WERI-Rb-1 (cell line): ENCODE results near the gene KCNN4.
"Not testable (repeated sequence)": the region's sequence is repeated elsewhere in the genome, so short reads cannot be mapped to it uniquely, and the experiment has no call there.

Experiments
- DNase-seq: peaks from one replicate; pipeline ENCODE4 v3.0.0-alpha.2; 2020
- H3K27ac ChIP-seq: fragments of 250-450 bp; sonication (Bioruptor Pico); 2 replicates; pipeline ENCODE4 v1.5.1; 2020; ENCODE audit warnings: mild to moderate bottlenecking, moderate library complexity
- H3K27me3 ChIP-seq: fragments of 250-450 bp; sonication (Bioruptor Pico); 2 replicates; pipeline ENCODE4 v1.5.1; 2021; ENCODE audit warnings: mild to moderate bottlenecking, low read depth, moderate library complexity; ENCODE audit not compliant: insufficient read depth, severe bottlenecking
- H3K36me3 ChIP-seq: fragments of 250-450 bp; sonication (Bioruptor Pico); 2 replicates; pipeline ENCODE4 v1.5.1; 2020; ENCODE audit warnings: mild to moderate bottlenecking, moderate library complexity
- H3K4me3 ChIP-seq: 2 replicates; pipeline ENCODE4 v1.5.1; 2011; ENCODE audit warnings: low read depth, mild to moderate bottlenecking, control low read depth, low read length
- H3K9me3 ChIP-seq: fragments of 250-450 bp; sonication (Bioruptor Pico); 2 replicates; pipeline ENCODE4 v1.5.1; 2021; ENCODE audit warnings: mild to moderate bottlenecking, moderate library complexity; ENCODE audit not compliant: severe bottlenecking
- TF ChIP-seq, protein P1 (sequence below): IDR thresholded peaks from 2 replicates; pipeline ENCODE4 v1.5.1; 2011; ENCODE audit warnings: low read depth, mild to moderate bottlenecking, control low read depth, inconsistent platforms, low read length

KCNN4 gene

DNA sequence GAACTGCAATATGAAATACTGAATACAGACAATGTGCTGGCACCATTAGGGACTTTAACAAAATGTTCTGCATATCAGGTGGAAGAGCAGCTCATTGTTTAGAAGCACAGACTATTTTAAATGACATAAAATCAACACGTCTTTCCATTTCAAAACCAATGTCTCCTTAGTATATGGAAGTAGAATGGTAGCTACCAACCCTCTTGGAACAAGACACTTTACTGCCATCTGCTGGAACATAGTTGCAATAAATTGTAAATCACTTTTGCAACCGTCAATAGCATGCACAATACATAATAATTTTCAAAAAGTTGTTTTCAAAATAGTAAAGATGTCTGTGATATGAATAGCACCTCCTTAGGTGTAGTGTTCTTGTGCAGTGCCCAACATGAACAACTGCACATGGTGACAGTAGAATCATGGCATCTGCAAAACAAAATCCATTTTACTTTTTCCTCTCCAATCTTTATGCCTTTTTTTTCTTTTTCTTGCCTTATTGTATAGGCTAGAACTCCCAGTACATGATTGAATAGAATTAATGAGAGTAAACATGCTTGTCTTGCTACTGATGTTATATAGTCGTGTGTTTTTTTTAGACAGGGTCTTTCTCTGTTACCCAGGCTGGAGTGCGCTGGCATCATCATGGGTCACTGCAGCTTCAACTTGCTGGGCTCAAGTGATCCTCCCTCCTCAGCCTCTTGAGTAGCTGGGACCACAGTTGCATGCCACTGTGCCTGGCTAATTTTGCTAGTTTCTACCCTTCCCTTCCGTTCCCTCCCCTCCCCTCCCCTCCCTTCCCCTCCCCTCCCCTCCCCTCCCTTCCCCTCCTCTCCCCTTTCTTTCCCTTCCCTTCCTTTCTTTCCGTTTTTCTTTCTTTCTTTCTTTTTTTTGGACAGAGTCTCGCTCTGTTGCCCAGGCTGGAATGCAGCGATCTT, 29.3 kb upstream of the KCNN4 start:
- TF ChIP-seq, protein P1, sequence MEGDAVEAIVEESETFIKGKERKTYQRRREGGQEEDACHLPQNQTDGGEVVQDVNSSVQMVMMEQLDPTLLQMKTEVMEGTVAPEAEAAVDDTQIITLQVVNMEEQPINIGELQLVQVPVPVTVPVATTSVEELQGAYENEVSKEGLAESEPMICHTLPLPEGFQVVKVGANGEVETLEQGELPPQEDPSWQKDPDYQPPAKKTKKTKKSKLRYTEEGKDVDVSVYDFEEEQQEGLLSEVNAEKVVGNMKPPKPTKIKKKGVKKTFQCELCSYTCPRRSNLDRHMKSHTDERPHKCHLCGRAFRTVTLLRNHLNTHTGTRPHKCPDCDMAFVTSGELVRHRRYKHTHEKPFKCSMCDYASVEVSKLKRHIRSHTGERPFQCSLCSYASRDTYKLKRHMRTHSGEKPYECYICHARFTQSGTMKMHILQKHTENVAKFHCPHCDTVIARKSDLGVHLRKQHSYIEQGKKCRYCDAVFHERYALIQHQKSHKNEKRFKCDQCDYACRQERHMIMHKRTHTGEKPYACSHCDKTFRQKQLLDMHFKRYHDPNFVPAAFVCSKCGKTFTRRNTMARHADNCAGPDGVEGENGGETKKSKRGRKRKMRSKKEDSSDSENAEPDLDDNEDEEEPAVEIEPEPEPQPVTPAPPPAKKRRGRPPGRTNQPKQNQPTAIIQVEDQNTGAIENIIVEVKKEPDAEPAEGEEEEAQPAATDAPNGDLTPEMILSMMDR = peak; percentile 34
- DNase-seq = no peak
- no peak overlapping the region for H3K27ac ChIP-seq
- no peaks in the 10 kb centered on the region for H3K9me3 ChIP-seq
- H3K36me3 ChIP-seq = no peaks in the 10 kb centered on the region
- H3K4me3 ChIP-seq = no peak overlapping the region
- no peaks in the 10 kb centered on the region for H3K27me3 ChIP-seq

DNA sequence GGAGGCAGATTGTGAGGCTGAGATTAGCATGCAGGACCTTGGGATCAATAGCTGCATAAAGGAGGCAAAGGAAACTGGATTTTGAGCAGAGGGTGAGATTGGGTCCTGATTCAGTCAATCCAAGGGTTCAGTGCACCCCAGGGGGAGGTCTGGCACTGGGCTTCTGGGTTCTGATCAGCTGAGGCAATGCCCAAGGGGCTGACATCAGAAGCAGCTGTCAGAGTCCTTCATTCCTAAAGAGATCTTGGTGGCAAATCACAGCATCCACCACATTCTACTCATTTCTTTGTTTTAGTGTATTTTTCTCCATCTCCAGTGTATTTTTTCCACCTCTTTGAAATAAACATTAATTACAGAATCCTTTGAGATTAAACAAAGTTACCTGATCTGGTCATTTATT, 26.9 kb upstream of the KCNN4 start:
- Histone ChIP-seq H3K27me3 (no peaks in the 10 kb centered on the region), H3K27ac (no peak overlapping the region), H3K4me3 (no peak overlapping the region), H3K9me3 (no peaks in the 10 kb centered on the region), H3K36me3 (no peaks in the 10 kb centered on the region)
- TF ChIP-seq, protein P1 = no peak
- no peak for DNase-seq

DNA sequence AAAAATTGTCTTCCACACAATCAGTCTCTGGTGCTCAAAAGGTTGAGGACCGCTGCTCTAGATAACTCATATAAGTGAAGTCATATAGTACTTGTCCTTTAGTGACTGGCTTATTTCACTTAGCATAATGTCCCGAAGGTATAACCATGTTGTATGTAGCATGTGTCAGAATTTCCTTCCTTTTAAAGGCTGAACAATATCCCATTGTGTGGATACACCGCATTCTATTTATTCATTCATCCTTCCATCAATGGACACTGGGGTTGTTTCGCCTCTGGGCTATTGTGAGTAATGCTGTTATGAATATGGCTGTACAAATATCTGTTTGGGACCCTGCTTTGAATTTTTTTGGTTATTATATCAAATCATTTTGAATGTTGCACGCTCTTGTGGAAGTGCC, 26.1 kb upstream of the KCNN4 start:
- TF ChIP-seq, protein P1 = no peak
- Histone ChIP-seq H3K36me3 (no peaks in the 10 kb centered on the region), H3K27me3 (no peaks in the 10 kb centered on the region), H3K9me3 (no peaks in the 10 kb centered on the region), H3K27ac (no peak overlapping the region), H3K4me3 (no peak overlapping the region)
- DNase-seq = no peak

DNA sequence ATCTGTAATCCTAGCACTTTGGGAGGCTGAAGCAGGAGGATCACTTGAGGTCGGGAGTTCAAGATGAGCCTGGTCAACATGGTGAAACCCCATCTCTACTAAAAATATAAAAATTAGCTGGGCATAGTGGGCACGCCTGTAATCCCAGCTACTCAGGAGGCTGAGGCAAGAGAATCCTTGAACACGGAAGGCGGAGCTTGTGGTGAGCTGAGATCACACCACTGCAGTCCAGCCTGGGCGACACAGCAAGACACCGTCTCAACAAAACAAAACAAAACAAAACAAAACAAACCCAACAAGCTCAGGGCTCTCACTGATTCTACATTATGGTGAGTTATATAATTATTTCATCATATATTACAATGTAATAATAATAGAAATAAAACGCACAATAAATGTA, 25.6 kb upstream of the KCNN4 start:
- H3K4me3 ChIP-seq, H3K27ac ChIP-seq, DNase-seq, H3K27me3 ChIP-seq, H3K9me3 ChIP-seq, H3K36me3 ChIP-seq: not testable (repeated sequence)

DNA sequence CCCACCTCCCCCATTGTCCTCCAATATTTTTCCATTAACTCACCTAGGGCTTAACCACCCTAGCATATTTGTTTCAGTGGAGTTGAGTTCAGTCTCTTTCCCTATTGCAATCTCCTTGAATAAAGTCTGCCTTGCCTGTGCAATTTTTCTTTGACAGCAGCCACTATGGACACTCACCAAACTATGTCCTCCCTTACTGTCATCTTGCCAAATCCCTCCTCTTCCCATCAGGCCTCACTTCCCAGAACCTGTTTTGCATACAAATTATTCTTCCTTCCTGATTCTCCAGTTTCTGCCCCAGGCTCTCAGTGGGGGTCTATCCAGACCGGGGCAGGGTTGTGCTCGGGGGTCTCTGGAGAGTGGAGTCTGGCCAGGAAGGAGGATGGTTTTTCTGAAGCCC, 23.7 kb upstream of the KCNN4 start:
- H3K36me3 ChIP-seq = no peaks in the 10 kb centered on the region
- no peaks in the 10 kb centered on the region for H3K27me3 ChIP-seq
- H3K9me3 ChIP-seq = no peaks in the 10 kb centered on the region
- TF ChIP-seq, protein P1 = no peak
- DNase-seq = no peak
- H3K4me3 ChIP-seq = no peak overlapping the region
- H3K27ac ChIP-seq = no peak overlapping the region

DNA sequence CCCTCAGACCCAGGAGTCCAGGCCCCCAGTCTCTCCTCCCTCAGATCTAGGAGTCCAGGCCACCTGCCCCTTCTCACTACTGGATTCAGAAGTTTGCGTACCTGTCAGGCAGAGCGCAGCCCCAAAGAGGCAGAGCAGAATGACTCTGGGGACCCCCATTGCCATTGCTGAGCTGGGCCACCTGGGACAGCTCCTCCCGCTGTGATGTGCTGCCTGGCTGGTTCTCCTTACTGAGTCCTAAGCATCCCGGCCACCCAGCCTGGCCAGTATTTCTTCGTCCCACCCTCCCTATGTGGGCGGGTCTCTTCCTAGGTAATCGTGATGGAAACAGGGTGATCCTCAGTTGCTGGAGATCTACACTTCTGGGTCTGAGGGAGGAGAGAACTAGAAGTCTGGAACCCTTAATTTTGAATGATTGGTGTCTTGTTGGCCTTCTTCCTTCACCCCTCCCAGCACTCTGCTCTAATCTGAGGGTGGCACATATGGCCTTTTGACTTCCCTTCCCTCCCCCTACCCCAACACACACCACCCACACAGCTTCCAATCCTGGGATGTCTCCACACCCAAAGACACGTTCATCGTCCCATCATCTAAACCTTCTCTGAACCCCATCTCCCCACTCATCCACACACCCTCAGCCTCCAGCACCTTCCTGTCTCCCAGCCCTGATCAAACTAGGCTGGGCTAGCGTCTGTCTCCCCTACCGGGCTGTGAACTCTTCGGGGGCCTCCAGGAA, 21.6 kb upstream of the KCNN4 start, which contains the start of gene LYPD5:
LYPD5 (minus strand) TSS at position 232 of the 736 bp plus-strand sequence; CDS start at position 165, 67 bp downstream.
- DNase-seq = no peak
- Histone ChIP-seq H3K27ac (no peak within 1 kb of the TSS), H3K9me3 (no peaks in the 10 kb centered on the region), H3K27me3 (no peaks in the 10 kb centered on the region), H3K36me3 (no peaks in the 10 kb centered on the region), H3K4me3 (no peak within 1 kb of the TSS)
- TF ChIP-seq, protein P1 = no peak
